GM21526 (cell line): ENCODE measurements around the gene CACNB3.
"Not testable (repeated sequence)": the region's sequence is repeated elsewhere in the genome, so short reads cannot be mapped to it uniquely, and the experiment has no call there.

Experiments used
- ATAC-seq: cut with Tn5 transposase; IDR thresholded peaks from one replicate; pipeline ENCODE4 v1.9.1; 2021; ENCODE audit warnings: moderate library complexity; ENCODE audit not compliant: unreplicated experiment, low FRiP score

CACNB3 gene

GRCh38 chr12:48816143-48816854 is 2.0 kb upstream of the CACNB3 start:
- no peak for ATAC-seq

DNA sequence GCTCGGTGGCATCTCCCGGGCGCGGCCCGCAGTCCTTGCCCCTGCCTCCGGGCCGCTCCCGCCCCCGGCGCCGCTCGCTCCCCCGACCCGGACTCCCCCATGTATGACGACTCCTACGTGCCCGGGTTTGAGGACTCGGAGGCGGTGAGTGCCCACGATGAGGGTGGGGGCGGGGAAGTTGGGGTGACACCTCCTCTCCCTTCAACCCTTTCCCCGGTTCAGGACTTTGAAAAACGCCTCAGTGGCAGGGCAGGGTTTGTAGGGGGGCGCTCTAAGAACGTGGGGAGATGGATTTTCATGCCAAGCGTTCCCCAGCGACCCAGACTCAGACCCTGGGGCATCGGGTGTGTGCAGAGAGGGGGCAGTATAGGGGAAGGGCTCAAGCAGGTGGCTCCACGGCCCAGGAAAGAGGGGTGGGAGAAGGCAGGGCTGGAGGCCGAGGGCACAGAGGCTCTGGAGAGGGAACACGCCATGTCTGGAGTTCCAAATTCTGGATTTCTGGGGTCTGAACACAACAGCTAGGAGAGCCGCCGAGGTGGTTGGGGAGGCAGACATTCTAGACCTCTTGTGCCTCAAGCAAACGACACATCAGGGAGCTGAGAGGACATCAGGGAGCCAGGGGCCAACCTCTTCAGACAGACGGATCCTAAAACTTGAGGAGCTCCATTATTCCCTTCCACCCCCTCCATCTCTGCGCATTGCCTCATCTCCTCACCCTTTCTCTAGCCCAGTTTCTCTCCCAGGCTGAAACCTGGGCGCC is 715 bp downstream of the CACNB3 start:
- no peak for ATAC-seq

GRCh38 chr12:48819986-48820725 is 1.9 kb downstream of the CACNB3 start:
- ATAC-seq: no peak

- no peak for ATAC-seq
These were observed 3.8 kb downstream of the CACNB3 start for GRCh38 chr12:48822139-48822538.

- ATAC-seq: no peak
These were observed 4.4 kb downstream of the CACNB3 start for GRCh38 chr12:48822711-48823110.

DNA sequence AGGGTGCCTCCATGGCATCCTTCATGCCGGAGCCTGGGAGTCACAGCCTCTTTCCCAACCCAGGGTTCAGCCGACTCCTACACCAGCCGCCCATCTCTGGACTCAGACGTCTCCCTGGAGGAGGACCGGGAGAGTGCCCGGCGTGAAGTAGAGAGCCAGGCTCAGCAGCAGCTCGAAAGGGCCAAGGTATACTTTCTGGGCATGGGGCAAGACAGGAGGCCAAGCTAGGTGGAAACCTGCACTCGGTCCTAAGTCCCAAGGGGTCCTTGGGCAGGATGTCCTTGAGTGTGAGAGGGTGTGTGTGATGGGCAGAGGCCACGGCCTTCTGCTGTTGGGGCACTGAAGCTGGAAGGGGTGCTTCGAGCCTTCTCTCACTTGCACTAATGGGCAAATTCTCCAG is 5.0 kb downstream of the CACNB3 start:
- ATAC-seq: no peak

DNA sequence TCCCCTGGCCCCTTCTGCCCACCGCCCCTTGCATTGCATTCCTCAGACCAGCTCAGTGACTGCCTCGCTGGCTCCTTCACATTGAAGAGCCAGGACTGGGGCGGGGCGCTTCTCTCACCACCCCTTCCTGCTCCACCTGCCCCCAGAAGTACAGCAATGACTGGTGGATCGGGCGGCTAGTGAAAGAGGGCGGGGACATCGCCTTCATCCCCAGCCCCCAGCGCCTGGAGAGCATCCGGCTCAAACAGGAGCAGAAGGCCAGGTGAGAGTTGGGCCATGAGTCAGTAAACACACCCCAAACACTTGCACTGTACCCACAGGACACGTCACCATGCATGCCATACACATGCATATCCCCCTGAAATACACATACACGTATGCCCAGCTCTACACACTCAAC is 5.8 kb downstream of the CACNB3 start:
- ATAC-seq: no peak

DNA sequence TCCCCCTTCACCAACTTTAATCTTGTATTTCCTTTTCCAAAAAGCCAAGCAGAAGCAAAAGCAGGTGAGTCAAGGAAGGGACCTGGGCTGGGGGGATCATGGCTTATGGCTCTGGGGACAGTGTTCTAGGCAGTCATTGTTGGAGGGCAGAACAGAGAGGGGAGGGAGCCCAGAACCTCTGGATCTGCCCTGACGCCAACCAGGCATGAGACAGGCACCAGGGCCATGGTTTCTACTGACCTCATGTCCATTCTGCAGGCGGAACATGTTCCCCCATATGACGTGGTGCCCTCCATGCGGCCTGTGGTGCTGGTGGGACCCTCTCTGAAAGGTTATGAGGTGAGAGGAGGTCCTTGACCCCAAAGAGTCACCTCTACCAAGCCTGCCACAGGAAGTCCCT is 6.6 kb downstream of the CACNB3 start:
- ATAC-seq: no peak

GRCh38 chr12:48826209-48826855 is 8.0 kb downstream of the CACNB3 start:
- ATAC-seq: no peak

GRCh38 chr12:48827026-48827425 is 8.7 kb downstream of the CACNB3 start:
- ATAC-seq: no peak

DNA sequence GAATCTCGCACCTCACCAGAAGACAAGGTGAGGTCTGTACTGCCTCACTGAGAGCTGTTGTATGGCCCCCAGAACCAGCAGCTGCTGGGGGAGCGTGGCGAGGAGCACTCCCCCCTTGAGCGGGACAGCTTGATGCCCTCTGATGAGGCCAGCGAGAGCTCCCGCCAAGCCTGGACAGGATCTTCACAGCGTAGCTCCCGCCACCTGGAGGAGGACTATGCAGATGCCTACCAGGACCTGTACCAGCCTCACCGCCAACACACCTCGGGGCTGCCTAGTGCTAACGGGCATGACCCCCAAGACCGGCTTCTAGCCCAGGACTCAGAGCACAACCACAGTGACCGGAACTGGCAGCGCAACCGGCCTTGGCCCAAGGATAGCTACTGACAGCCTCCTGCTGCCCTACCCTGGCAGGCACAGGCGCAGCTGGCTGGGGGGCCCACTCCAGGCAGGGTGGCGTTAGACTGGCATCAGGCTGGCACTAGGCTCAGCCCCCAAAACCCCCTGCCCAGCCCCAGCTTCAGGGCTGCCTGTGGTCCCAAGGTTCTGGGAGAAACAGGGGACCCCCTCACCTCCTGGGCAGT is 9.3 kb downstream of the CACNB3 start:
- ATAC-seq: no peak

GRCh38 chr12:48828293-48828692 is 10.0 kb downstream of the CACNB3 start:
- no peak for ATAC-seq

DNA sequence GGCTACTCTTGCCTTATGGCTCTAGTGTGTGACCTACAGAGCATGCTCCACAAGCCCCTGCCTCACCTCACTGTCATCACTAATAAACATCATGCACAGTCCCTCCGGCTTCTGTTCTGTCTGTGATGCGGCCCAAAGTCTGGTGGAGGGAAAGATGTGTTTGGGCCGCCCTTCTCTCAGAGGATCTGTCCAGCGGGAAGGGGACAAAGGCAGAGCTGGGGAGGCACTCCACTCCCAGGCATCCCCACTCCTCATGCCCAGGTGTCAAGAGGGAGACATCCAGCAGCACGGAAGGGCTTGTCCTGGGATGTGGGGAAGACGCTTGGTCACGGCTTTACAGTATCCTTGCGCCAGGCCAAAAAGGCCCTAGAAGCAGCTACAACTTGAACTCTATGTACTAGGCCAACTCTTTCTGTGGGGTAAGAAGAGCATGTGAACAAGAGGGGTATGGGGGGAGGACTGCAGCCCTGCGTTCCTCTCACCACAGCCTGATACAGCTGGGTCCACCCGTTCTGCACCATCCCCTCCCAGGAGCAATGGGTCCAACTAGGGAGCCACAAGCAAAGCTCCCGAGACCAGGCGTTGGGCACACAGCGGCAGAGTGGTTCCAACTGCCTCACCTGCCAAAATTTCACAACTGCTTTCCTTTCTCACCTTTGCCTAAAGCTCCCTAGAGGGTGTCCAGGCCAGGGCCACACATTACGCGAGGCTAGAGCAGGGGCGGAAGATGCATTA is 10.7 kb downstream of the CACNB3 start:
- ATAC-seq: no peak

DNA sequence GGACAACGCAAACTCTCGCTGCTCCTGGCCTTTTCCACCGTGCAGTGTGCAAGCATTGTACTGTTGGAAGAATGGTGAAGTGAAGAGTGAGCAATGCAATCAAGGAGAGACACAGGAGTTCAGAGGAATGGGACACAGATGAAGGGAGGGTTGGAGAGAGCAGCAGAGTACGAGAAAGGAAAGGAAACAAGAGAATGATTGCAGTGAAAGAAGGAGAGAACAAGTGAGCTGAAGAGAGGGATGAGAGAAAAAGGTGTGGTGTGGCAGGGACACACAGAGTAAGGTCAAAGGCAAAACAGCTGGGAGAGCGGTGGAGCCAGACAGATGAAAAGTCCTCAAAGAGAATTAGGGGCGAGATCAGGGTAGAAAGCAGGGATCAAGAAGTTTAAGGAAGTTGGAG is 13.0 kb downstream of the CACNB3 start:
- ATAC-seq: no peak

GRCh38 chr12:48832321-48833060 is 14.2 kb downstream of the CACNB3 start:
- no peak for ATAC-seq

DNA sequence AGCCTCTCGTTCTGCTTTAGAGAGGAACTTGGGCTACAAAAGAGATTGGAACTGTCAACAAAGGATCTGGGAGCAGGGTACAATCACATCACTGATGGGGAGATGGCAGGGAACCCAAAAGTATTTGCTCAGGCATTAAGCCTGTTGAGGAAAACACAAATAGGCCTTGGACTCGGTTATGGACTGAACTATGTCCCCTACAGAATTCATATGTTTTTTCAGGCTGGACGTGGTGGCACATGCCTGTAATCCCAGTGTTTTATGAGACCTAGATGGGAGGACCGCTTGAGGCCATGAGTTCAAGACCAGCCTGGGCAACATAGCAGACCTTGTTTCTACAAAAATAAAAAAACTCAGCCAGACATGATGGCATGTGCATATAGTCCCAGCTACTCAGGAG is 19.8 kb downstream of the CACNB3 start:
- ATAC-seq: no peak

DNA sequence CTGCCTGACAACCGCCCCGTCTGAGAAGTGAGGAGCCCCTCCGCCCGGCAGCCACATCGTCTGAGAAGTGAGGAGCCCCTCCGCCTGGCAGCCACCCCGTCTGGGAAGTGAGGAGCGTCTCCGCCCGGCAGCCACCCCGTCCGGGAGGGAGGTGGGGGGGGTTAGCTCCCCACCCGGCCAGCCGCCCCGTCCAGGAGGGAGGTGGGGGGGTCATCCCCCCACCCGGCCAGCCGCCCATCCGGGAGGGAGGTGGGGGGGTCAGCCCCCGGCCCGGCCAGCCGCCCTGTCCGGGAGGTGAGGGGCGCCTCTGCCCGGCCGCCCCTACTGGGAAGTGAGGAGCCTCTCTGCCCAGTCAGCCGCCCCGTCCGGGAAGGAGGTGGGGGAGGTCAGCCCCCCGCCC is 23.7 kb downstream of the CACNB3 start:
- not testable (repeated sequence) for ATAC-seq

- peak; percentile 82 for ATAC-seq
These were observed 33.8 kb downstream of the CACNB3 start, which contains the start of gene DDX23 for GRCh38 chr12:48851883-48852733. DDX23 (minus strand) TSS chr12:48852163; CDS start chr12:48845782, 6,381 bp downstream.
